Neural progenitor cell (in vitro differentiated cells): ENCODE measurements around the gene GLT8D2. TPM values are rescaled to one million over a fixed set of nuclear protein-coding genes. Genes with fewer than 3 reads are reported as not detected.

Experiments
- DNase-seq: peaks from one replicate; pipeline ENCODE4 v3.0.0-alpha.2; 2016; ENCODE audit warnings: low spot score
- H2AFZ ChIP-seq: fragments of 200-600 bp; sonication (generic); replicated peaks from 2 replicates; pipeline ENCODE4 v1.6.1; 2016; ENCODE audit warnings: antibody characterized with exemption
- H3F3A ChIP-seq: fragments of 200-600 bp; sonication (generic); 2 replicates; pipeline ENCODE4 v1.6.1; 2016; ENCODE audit warnings: antibody characterized with exemption, low read depth
- H3K27ac ChIP-seq: fragments of 200-600 bp; sonication (generic); 2 replicates; pipeline ENCODE4 v1.5.1; 2016; ENCODE audit warnings: mild to moderate bottlenecking
- H3K27me3 ChIP-seq: fragments of 200-600 bp; sonication (generic); 2 replicates; pipeline ENCODE4 v1.6.1; 2016; ENCODE audit warnings: mild to moderate bottlenecking, moderate library complexity
- H3K36me3 ChIP-seq: fragments of 200-600 bp; sonication (generic); 2 replicates; pipeline ENCODE4 v1.5.1; 2016
- H3K4me1 ChIP-seq: fragments of 200-600 bp; sonication (generic); 2 replicates; pipeline ENCODE4 v1.6.1; 2016; ENCODE audit warnings: mixed run types
- H3K4me2 ChIP-seq: fragments of 200-600 bp; sonication (generic); 2 replicates; pipeline ENCODE4 v1.6.1; 2016
- H3K4me3 ChIP-seq: fragments of 200-600 bp; sonication (generic); 2 replicates; pipeline ENCODE4 v1.5.1; 2016
- H3K79me2 ChIP-seq: fragments of 200-600 bp; sonication (generic); 2 replicates; pipeline ENCODE4 v1.6.1; 2016; ENCODE audit warnings: low read depth
- H3K9ac ChIP-seq: fragments of 200-600 bp; sonication (generic); 2 replicates; pipeline ENCODE4 v1.6.1; 2016
- H3K9me3 ChIP-seq: fragments of 200-600 bp; sonication (generic); 2 replicates; pipeline ENCODE4 v1.5.1; 2016; ENCODE audit warnings: low read depth
- H4K20me1 ChIP-seq: fragments of 200-600 bp; sonication (generic); 2 replicates; pipeline ENCODE4 v1.6.1; 2016; ENCODE audit warnings: low read depth
- H3K27ac Mint-ChIP-seq: 3 replicates; pipeline ENCODE4 v1.8.0; 2021; ENCODE audit warnings: mixed read lengths
- H3K27me3 Mint-ChIP-seq: 2 replicates; pipeline ENCODE4 v1.8.0; 2022; ENCODE audit warnings: low read depth, mild to moderate bottlenecking, inconsistent platforms, moderate library complexity, mixed read lengths; ENCODE audit not compliant: insufficient read depth
- H3K36me3 Mint-ChIP-seq: 3 replicates; pipeline ENCODE4 v1.8.0; 2021; ENCODE audit warnings: mixed read lengths
- H3K4me1 Mint-ChIP-seq: 3 replicates; pipeline ENCODE4 v1.8.0; 2021; ENCODE audit warnings: mixed read lengths
- H3K4me3 Mint-ChIP-seq: 3 replicates; pipeline ENCODE4 v1.8.0; 2021; ENCODE audit warnings: mild to moderate bottlenecking, moderate library complexity, mixed read lengths
- H3K9me3 Mint-ChIP-seq: 3 replicates; pipeline ENCODE4 v1.8.0; 2020; ENCODE audit warnings: mixed read lengths
- EZH2 ChIP-seq: fragments of 200-600 bp; sonication (generic); IDR thresholded peaks from 2 replicates; pipeline ENCODE4 v1.6.1; 2017; ENCODE audit warnings: antibody characterized with exemption, mild to moderate bottlenecking, moderate library complexity
- EZH2phosphoT487 ChIP-seq: fragments of 200-600 bp; sonication (generic); IDR thresholded peaks from 2 replicates; pipeline ENCODE4 v1.6.1; 2017; ENCODE audit warnings: antibody characterized with exemption
- total RNA-seq: library from RNA; depleted of rRNA; stranded (reverse); fragments of >200 nt; gene quantifications from 2 replicates; pipeline ENCODE4 v1.2.3, GENCODE V29; 2015; ENCODE audit warnings: low replicate concordance
- TF ChIP-seq, protein P1 (sequence below): fragments of 200-600 bp; sonication (generic); IDR thresholded peaks from 2 replicates; pipeline ENCODE4 v1.5.1; 2017; ENCODE audit warnings: antibody characterized with exemption, mild to moderate bottlenecking

The GLT8D2 gene
- total RNA-seq, 1 donor from 2014 or later, result 3.9 TPM

DNA sequence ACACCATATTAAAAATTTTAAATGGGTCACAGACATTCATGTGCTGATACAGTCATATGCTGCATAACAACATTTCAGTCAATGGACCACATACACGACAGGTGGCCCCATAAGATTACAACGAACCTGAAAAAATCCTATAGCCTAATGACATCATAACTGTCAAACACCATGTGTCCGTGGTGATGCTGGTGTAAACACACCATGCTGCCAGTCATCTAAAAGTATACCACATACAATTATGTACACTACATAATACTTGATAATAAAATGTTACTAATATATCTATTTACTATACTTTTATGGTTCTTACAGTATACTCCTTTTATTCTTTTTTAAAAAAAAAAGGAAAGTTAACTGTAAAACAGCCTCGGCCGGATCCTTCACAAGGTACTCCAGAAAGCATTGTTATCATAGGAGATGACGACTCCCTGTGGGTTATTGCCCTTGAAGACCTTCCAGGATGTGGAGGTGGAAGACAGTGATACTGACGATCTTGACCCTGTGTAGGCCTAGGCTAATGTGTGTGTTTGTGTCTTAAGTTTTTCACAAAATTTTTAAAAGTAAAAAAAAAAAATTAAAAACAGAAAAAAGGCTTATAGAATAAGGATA, 89.3 kb downstream of the GLT8D2 start:
- H3K4me3 Mint-ChIP-seq, result no peak overlapping the region
- peaks cover 3% of the 10 kb centered on the region for H3K27me3 Mint-ChIP-seq
- Histone ChIP-seq H2AFZ (no peak overlapping the region), H3K79me2 (peaks cover 49% of the 10 kb centered on the region), H3K9ac (no peak overlapping the region), H3K9me3 (no peaks in the 10 kb centered on the region), H3F3A (peaks cover 41% of the 10 kb centered on the region), H4K20me1 (no peaks in the 10 kb centered on the region), H3K27me3 (no peaks in the 10 kb centered on the region), H3K4me2 (no peak overlapping the region), H3K4me3 (no peak overlapping the region), H3K27ac (no peak overlapping the region), H3K36me3 (no peaks in the 10 kb centered on the region), H3K4me1 (peaks cover 18% of the 10 kb centered on the region)
- no peak overlapping the region for H3K27ac Mint-ChIP-seq
- TF ChIP-seq EZH2 (no peak), EZH2phosphoT487 (no peak)
- TF ChIP-seq, protein P1, sequence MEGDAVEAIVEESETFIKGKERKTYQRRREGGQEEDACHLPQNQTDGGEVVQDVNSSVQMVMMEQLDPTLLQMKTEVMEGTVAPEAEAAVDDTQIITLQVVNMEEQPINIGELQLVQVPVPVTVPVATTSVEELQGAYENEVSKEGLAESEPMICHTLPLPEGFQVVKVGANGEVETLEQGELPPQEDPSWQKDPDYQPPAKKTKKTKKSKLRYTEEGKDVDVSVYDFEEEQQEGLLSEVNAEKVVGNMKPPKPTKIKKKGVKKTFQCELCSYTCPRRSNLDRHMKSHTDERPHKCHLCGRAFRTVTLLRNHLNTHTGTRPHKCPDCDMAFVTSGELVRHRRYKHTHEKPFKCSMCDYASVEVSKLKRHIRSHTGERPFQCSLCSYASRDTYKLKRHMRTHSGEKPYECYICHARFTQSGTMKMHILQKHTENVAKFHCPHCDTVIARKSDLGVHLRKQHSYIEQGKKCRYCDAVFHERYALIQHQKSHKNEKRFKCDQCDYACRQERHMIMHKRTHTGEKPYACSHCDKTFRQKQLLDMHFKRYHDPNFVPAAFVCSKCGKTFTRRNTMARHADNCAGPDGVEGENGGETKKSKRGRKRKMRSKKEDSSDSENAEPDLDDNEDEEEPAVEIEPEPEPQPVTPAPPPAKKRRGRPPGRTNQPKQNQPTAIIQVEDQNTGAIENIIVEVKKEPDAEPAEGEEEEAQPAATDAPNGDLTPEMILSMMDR, result no peak
- no peaks in the 10 kb centered on the region for H3K9me3 Mint-ChIP-seq
- no peak for DNase-seq
- no peaks in the 10 kb centered on the region for H3K36me3 Mint-ChIP-seq
- peaks cover 25% of the 10 kb centered on the region for H3K4me1 Mint-ChIP-seq

DNA sequence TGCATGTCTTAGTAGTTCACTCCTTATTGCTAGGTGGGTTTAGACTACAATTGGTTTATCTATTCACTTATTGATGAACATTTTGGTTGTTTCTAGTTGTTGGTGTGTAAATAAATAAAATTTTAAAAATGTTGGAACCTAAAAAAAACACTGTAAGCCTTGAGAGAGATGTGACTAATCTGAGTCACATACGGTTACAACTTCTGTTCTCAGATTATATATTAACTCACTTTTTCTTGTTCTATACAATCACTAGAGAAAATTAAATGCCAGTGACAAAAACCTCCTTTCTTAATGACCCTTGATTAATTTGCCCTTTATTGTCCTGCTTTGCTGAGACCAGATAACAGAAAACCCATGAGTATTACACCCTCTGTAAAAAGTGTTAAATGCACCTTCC, 91.4 kb downstream of the GLT8D2 start:
- peak overlapping the region; percentile 36 for H3K27ac ChIP-seq

DNA sequence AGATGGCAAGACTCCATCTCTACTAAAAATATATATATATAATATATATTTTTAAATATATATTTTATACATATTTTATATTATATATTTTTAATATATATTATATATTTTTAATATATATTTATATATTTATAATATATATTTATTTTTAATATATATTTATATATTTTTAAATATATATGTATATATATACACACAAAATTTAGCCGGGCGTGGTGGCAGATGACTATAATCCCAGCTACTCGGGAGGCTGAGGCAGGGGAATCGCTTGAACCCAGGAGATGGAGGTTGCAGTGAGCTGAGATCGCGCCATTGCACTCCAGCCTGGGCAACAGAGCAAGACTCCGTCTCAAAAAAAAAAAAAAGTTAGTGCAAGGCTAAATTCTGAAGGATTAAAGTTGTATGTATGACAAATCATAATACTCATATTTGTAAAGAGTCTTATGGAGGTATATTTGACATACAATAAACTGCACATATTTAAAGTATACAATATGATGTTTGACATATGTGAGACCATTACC, 92.1 kb downstream of the GLT8D2 start:
- H2AFZ ChIP-seq, result no peak overlapping the region
- peak overlapping the region; percentile 85 for H3K4me2 ChIP-seq
- no peaks in the 10 kb centered on the region for H3K27me3 ChIP-seq
- H3K9ac ChIP-seq, result no peak overlapping the region
- peaks cover 11% of the 10 kb centered on the region for H3K4me1 ChIP-seq
- peak overlapping the region; percentile 88 for H3K4me3 Mint-ChIP-seq
- peaks cover 2% of the 10 kb centered on the region for H3K36me3 Mint-ChIP-seq
- peak overlapping the region; percentile 99 for H3K27ac Mint-ChIP-seq
- H3K4me1 Mint-ChIP-seq, result peaks cover 20% of the 10 kb centered on the region
- peaks cover 50% of the 10 kb centered on the region for H3F3A ChIP-seq
- H3K4me3 ChIP-seq, result peak overlapping the region; percentile 92
- peaks cover 49% of the 10 kb centered on the region for H3K79me2 ChIP-seq
- no peak for DNase-seq
- H3K9me3 ChIP-seq, result no peaks in the 10 kb centered on the region
- no peaks in the 10 kb centered on the region for H4K20me1 ChIP-seq
- H3K36me3 ChIP-seq, result no peaks in the 10 kb centered on the region
- peaks cover 7% of the 10 kb centered on the region for H3K27me3 Mint-ChIP-seq
- no peak for TF ChIP-seq EZH2
- no peak for TF ChIP-seq EZH2phosphoT487
- peak overlapping the region; percentile 98 for H3K27ac ChIP-seq
- H3K9me3 Mint-ChIP-seq, result no peaks in the 10 kb centered on the region

More for the DNA sequence above, 91.4 kb downstream of the GLT8D2 start:
- Mint-ChIP-seq H3K27ac (peak overlapping the region; percentile 20), H3K4me3 (peak overlapping the region; percentile 36), H3K9me3 (no peaks in the 10 kb centered on the region), H3K4me1 (peaks cover 24% of the 10 kb centered on the region), H3K27me3 (peaks cover 7% of the 10 kb centered on the region), H3K36me3 (peaks cover 2% of the 10 kb centered on the region)
- no peak overlapping the region for H2AFZ ChIP-seq
- DNase-seq, result no peak
- TF ChIP-seq, protein P1, result no peak
- TF ChIP-seq EZH2phosphoT487 (no peak), EZH2 (no peak)
- no peak overlapping the region for H3K4me3 ChIP-seq
- peaks cover 14% of the 10 kb centered on the region for H3K4me1 ChIP-seq
- H3F3A ChIP-seq, result peaks cover 46% of the 10 kb centered on the region
- no peaks in the 10 kb centered on the region for H3K36me3 ChIP-seq
- no peaks in the 10 kb centered on the region for H4K20me1 ChIP-seq
- no peak overlapping the region for H3K9ac ChIP-seq
- H3K9me3 ChIP-seq, result no peaks in the 10 kb centered on the region
- H3K79me2 ChIP-seq, result peaks cover 50% of the 10 kb centered on the region
- peak overlapping the region; percentile 85 for H3K4me2 ChIP-seq
- H3K27me3 ChIP-seq, result no peaks in the 10 kb centered on the region

DNA sequence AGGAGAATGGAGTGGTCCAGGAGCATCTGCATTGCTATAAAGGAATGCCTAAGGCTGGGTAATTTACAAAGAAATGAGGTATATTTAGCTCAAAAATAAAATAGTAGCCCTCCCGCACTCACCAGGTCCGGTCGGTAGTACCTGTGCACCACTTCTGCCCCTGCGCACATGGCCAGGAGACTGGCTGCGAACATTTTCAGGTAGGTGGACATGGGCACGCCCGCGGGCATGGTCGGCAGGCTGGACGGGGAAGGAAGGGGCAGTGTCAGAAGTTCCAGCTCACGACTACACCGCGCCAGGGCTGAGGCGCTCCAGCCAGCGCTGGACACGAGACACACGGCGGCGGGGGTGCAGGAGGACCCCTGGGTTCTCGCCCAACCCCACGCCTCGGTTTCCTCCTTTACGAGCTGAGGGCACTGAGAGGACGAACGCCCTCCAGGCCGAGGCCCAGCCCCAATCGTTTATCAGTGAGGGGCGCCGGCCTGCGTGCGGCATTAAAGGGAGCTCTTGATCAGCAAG, 93.4 kb downstream of the GLT8D2 start:
- Mint-ChIP-seq H3K9me3 (no peaks in the 10 kb centered on the region), H3K4me1 (peaks cover 20% of the 10 kb centered on the region), H3K36me3 (peaks cover 6% of the 10 kb centered on the region), H3K4me3 (peak overlapping the region; percentile 88), H3K27me3 (peaks cover 7% of the 10 kb centered on the region), H3K27ac (peak overlapping the region; percentile 99)
- peak overlapping the region; percentile 98 for H3K27ac ChIP-seq
- no peaks in the 10 kb centered on the region for H3K36me3 ChIP-seq
- peak overlapping the region; percentile 92 for H3K4me3 ChIP-seq
- H3K79me2 ChIP-seq, result peaks cover 52% of the 10 kb centered on the region
- H4K20me1 ChIP-seq, result peaks cover 5% of the 10 kb centered on the region
- H3K27me3 ChIP-seq, result no peaks in the 10 kb centered on the region
- peak overlapping the region; percentile 85 for H3K4me2 ChIP-seq
- H2AFZ ChIP-seq, result peak overlapping the region; percentile 79
- peaks cover 11% of the 10 kb centered on the region for H3K4me1 ChIP-seq
- H3K9me3 ChIP-seq, result no peaks in the 10 kb centered on the region
- H3K9ac ChIP-seq, result peak overlapping the region; percentile 85
- no peak for DNase-seq
- peaks cover 54% of the 10 kb centered on the region for H3F3A ChIP-seq
- no peak for TF ChIP-seq EZH2phosphoT487
- TF ChIP-seq, protein P1, result no peak
- no peak for TF ChIP-seq EZH2
